Measurements from ENCODE around the gene IRF9. TPM values are rescaled to one million over a fixed set of nuclear protein-coding genes. Genes with fewer than 3 reads are reported as not detected.

The IRF9 gene
- total and polyA plus RNA-seq, 10 donors, result 85.8 to 265 (median 156) TPM

GRCh38 chr14:24156840-24157239 lies 4.2 kb upstream of the IRF9 start:
- no peak for DNase-seq
- whole genome bisulfite sequencing, 5 donors, result 86 to 93% (median 87%) methylated on average over 1 of the region's 1 CpG
- no peak for TF ChIP-seq CTCF (IDR thresholded peaks at IDR 0.05 in 8 of 11, conservative IDR thresholded peaks at IDR 0.05 in 3 of 11)
- no peak for TF ChIP-seq POLR2AphosphoS5 (IDR thresholded peaks at IDR 0.05)
- TF ChIP-seq POLR2A (IDR thresholded peaks at IDR 0.05), result no peak
- Histone ChIP-seq H3K4me3 (no peak overlapping the region), H3K9me3 (no peaks in the 10 kb centered on the region), H3K36me3 (peaks cover 0 to 91% (median 82%) of the 10 kb centered on the region in 6 donors), H3K4me1 (peaks cover 8 to 61% (median 33%) of the 10 kb centered on the region in 6 donors), H3K27me3 (replicated peaks in 1 of 7) (no peaks in the 10 kb centered on the region), H3K27ac (peak overlapping the region in 7 of 8 donors; percentile 21 to 84 (median 69))
- intact Hi-C loops (cut with DNase I; ENCODE audit: low total_unique reads), result no loop called here

- DNase-seq, result no peak
- 77 to 88% (median 80%) methylated on average over 12 of the region's 12 CpGs for WGBS, 5 donors
- peak overlapping the region in 7 of 8 donors; percentile 4 to 84 (median 69) for H3K27ac ChIP-seq
- peaks cover 10 to 66% (median 37%) of the 10 kb centered on the region in 6 donors for H3K4me1 ChIP-seq
- TF ChIP-seq POLR2AphosphoS5 (IDR thresholded peaks at IDR 0.05) (peak; percentile 41 to 79 (median 64)), CTCF (IDR thresholded peaks at IDR 0.05 in 8 of 11, conservative IDR thresholded peaks at IDR 0.05 in 3 of 11) (no peak)
- no peaks in the 10 kb centered on the region for H3K27me3 ChIP-seq (replicated peaks in 1 of 7)
- H3K4me3 ChIP-seq, result no peak overlapping the region
- no peaks in the 10 kb centered on the region for H3K9me3 ChIP-seq
- intact Hi-C loops (cut with DNase I; ENCODE audit: low total_unique reads), result no loop called here
- H3K36me3 ChIP-seq, result peaks cover 0 to 91% (median 77%) of the 10 kb centered on the region in 6 donors
Observed at GRCh38 chr14:24157331-24157730, 3.7 kb upstream of the IRF9 start.

- 91 to 96% (median 95%) methylated on average over 11 of the region's 11 CpGs for WGBS, 5 donors
- intact Hi-C loops (cut with DNase I; ENCODE audit: low total_unique reads), result no loop called here
- peak; percentile 80 for DNase-seq
- peak in 2 of 3 donors; percentile 21 to 35 for TF ChIP-seq POLR2AphosphoS5 (IDR thresholded peaks at IDR 0.05)
- no peak for TF ChIP-seq CTCF (IDR thresholded peaks at IDR 0.05 in 8 of 11, conservative IDR thresholded peaks at IDR 0.05 in 3 of 11)
- no peak overlapping the region for H3K4me3 ChIP-seq
- peaks cover 31 to 87% (median 64%) of the 10 kb centered on the region in 6 donors for H3K4me1 ChIP-seq
- H3K9me3 ChIP-seq, result no peaks in the 10 kb centered on the region
- no peaks in the 10 kb centered on the region for H3K27me3 ChIP-seq (replicated peaks in 1 of 7)
- H3K27ac ChIP-seq, result peak overlapping the region; percentile 92 to 99 (median 97)
- H3K36me3 ChIP-seq, result peaks cover 16 to 91% (median 76%) of the 10 kb centered on the region in 6 donors
Observed at GRCh38 chr14:24159777-24160498, 1.1 kb upstream of the IRF9 start.

- intact Hi-C loops (cut with DNase I; ENCODE audit: low total_unique reads), result no loop called here
- peaks cover 31 to 87% (median 67%) of the 10 kb centered on the region in 6 donors for H3K4me1 ChIP-seq
- H3K4me3 ChIP-seq, result peak overlapping the region in 1 of 8 donors; percentile 82
- no peaks in the 10 kb centered on the region for H3K9me3 ChIP-seq
- DNase-seq, result no peak
- no peaks in the 10 kb centered on the region for H3K27me3 ChIP-seq (replicated peaks in 1 of 7)
- WGBS, 5 donors, result 88 to 100% (median 90%) methylated on average over 4 of the region's 4 CpGs
- peak overlapping the region; percentile 92 to 99 (median 97) for H3K27ac ChIP-seq
- peaks cover 20 to 91% (median 76%) of the 10 kb centered on the region in 6 donors for H3K36me3 ChIP-seq
- TF ChIP-seq POLR2A (IDR thresholded peaks at IDR 0.05) (no peak), POLR2AphosphoS5 (IDR thresholded peaks at IDR 0.05) (no peak), CTCF (IDR thresholded peaks at IDR 0.05 in 8 of 11, conservative IDR thresholded peaks at IDR 0.05 in 3 of 11) (no peak)
Observed at GRCh38 chr14:24160499-24160849, 591 bp upstream of the IRF9 start.

Measured in spleen (tissue), 11 donors.